Fibroblast of villous mesenchyme (primary cell): ENCODE measurements around the gene DCST1. TPM values are rescaled to one million over a fixed set of nuclear protein-coding genes. Genes with fewer than 3 reads are reported as not detected.
A peak's percentile ranks its signal among the peaks of the same experiment; 100 is the strongest.

ENCODE experiments used
- DNase-seq: peaks from one replicate; pipeline ENCODE4 v3.0.0-alpha.2; 2010; ENCODE audit warnings: low read depth
- H3K4me3 ChIP-seq: 2 replicates; pipeline ENCODE4 v1.5.1; 2011; ENCODE audit warnings: low read depth, mild to moderate bottlenecking, low read length
- total RNA-seq: library from RNA; depleted of rRNA; stranded (reverse); fragments of >200 nt; gene quantifications from 2 replicates; pipeline ENCODE4 v1.2.3, GENCODE V29; 2012
- TF ChIP-seq, protein P1 (sequence below): IDR thresholded peaks from 2 replicates; pipeline ENCODE4 v1.5.1; 2012; ENCODE audit warnings: low read depth, mild to moderate bottlenecking, low read length; ENCODE audit not compliant: insufficient read depth

DCST1 gene
- total RNA-seq, 1 donor, result not detected

DNA sequence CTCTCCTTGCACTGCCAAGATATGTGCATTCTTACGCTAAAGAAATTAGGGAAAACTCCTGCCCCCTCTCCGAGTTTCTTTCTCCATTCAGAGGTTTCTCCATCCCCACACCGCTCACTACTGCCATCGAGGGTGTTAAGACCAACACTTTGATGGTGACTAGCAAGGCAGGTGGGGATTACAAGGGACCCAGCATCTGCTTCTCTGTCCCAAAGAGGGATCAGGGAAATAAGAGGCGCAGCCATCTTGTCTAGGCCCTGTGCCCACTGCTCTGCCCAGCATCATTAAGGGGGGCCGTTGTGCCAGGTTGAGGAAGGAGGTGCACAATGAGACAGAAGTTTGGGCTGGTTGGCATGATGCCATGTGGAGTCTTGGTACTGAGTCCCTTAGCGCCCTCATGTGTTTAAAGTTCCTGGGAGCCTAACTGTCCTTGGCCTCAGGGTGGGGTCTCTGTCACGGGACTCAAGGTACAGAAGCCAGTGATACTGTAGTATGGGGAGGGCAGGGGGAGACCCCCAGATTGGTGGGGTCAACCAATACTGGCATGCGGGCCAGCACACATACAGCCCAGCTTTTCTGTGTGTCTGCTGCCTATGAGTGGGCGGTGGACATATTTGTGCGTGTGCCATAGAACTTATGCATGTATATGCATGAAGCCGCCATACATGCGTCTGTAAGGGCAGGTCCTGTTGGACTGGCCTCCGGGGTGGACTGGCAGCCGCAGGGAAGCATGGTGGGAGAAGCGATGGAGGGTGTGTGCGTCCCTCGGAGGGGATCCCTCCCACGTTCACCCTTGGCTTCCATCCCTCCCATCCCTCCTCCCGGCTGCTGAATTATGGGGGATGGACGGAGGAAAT lies 50.5 kb downstream of the DCST1 start:
- peak; percentile 23 for DNase-seq
- TF ChIP-seq, protein P1, sequence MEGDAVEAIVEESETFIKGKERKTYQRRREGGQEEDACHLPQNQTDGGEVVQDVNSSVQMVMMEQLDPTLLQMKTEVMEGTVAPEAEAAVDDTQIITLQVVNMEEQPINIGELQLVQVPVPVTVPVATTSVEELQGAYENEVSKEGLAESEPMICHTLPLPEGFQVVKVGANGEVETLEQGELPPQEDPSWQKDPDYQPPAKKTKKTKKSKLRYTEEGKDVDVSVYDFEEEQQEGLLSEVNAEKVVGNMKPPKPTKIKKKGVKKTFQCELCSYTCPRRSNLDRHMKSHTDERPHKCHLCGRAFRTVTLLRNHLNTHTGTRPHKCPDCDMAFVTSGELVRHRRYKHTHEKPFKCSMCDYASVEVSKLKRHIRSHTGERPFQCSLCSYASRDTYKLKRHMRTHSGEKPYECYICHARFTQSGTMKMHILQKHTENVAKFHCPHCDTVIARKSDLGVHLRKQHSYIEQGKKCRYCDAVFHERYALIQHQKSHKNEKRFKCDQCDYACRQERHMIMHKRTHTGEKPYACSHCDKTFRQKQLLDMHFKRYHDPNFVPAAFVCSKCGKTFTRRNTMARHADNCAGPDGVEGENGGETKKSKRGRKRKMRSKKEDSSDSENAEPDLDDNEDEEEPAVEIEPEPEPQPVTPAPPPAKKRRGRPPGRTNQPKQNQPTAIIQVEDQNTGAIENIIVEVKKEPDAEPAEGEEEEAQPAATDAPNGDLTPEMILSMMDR, result peak; percentile 9
- H3K4me3 ChIP-seq, result peak overlapping the region; percentile 88

DNA sequence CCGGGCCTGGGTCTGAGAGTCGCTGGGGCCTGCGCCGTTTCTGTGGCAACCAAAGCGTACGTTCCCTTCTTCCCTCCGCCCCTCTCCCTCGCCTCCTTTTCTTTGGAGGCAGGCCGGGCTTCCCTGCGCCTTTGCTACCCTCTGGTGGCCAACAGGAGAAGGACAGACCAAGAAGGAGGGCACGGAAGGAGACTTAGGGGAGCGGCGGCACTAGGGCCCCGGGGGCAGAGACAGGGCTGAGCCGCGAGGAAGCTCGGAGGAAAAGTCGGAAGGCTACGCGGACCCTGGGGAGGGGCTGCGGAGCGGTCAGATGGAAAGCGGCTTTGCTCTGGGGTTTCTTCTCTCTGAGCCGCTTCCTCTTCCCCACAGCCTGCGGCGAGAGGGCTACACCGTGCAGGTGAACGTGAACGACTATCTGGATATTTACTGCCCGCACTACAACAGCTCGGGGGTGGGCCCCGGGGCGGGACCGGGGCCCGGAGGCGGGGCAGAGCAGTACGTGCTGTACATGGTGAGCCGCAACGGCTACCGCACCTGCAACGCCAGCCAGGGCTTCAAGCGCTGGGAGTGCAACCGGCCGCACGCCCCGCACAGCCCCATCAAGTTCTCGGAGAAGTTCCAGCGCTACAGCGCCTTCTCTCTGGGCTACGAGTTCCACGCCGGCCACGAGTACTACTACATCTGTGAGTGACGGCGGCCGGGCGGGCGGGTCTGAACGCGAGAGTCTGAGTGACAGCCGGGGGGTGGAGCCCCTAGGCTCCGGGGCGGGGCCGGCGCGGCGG lies 51.3 kb downstream of the DCST1 start:
- TF ChIP-seq, protein P1, result peak; percentile 96
- DNase-seq, result peak; percentile 94

DNA sequence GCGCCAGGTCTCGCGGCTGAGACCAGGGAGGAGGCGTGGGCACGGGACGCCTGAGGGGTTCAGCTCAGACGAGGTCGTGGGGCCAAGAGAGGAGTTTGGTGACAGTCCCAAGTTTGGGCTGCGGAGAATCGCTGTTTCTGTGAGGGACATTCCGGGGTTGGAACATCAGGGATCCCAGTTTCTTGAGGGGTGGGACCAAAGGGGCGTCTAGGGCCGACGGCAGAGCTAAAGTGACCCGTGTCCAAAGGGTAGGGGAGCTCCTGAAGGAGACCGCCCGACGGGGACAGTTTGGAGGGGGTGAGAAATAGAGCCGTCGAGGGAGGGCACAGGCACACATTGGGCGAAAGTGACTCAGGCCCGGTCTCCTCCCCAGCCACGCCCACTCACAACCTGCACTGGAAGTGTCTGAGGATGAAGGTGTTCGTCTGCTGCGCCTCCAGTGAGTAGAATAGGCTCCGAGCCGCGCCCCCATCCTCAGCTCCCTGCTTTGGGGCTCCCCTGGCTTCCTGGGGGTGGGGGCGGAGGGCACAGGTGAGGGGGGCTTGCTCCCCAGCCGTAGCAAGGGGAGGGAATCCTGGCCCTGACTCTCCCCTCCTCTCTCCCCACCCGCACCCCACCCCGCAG lies 52.0 kb downstream of the DCST1 start:
- TF ChIP-seq, protein P1, result no peak
- no peak for DNase-seq

More for the DNA sequence above, 51.3 kb downstream of the DCST1 start:
- H3K4me3 ChIP-seq, result peak overlapping the region; percentile 88

DNA sequence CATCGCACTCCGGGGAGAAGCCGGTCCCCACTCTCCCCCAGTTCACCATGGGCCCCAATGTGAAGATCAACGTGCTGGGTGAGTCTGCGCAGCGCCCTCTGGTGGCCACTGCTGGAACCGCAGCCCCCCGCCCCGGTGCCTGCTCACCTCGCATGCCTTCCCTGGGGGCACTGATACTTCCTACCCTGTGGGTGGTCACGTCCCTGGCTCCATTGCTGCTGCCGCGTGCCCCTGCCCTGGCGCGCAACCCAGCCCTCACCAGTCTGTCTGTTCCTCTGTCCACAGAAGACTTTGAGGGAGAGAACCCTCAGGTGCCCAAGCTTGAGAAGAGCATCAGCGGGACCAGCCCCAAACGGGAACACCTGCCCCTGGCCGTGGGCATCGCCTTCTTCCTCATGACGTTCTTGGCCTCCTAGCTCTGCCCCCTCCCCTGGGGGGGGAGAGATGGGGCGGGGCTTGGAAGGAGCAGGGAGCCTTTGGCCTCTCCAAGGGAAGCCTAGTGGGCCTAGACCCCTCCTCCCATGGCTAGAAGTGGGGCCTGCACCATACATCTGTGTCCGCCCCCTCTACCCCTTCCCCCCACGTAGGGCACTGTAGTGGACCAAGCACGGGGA lies 52.6 kb downstream of the DCST1 start:
- DNase-seq, result peak; percentile 41
- peak overlapping the region; percentile 88 for H3K4me3 ChIP-seq
- TF ChIP-seq, protein P1, result peak; percentile 84

More for the DNA sequence above, 52.0 kb downstream of the DCST1 start:
- peak overlapping the region; percentile 88 for H3K4me3 ChIP-seq

DNA sequence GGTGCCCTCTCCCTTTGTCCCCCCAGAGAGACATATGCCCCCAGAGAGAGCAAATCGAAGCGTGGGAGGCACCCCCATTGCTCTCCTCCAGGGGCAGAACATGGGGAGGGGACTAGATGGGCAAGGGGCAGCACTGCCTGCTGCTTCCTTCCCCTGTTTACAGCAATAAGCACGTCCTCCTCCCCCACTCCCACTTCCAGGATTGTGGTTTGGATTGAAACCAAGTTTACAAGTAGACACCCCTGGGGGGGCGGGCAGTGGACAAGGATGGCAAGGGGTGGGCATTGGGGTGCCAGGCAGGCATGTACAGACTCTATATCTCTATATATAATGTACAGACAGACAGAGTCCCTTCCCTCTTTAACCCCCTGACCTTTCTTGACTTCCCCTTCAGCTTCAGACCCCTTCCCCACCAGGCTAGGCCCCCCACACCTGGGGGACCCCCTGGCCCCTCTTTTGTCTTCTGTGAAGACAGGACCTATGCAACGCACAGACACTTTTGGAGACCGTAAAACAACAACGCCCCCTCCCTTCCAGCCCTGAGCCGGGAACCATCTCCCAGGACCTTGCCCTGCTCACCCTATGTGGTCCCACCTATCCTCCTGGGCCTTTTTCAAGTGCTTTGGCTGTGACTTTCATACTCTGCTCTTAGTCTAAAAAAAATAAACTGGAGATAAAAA lies 53.4 kb downstream of the DCST1 start:
- H3K4me3 ChIP-seq, result no peak overlapping the region
- TF ChIP-seq, protein P1, result no peak
- no peak for DNase-seq
